DMS153 treated with DMSO at 0.1 percent for 48 hours (cell line): ENCODE results near the gene PGA5.

Experiments used
- DNase-seq: peaks from one replicate; lab custom pipeline; 2025; ENCODE audit not compliant: unreplicated experiment; lab: John Stamatoyannopoulos, UW

The PGA5 gene

GRCh38 chr11:61293867-61294716 lies 53.1 kb downstream of the PGA5 start:
- no peak for DNase-seq

GRCh38 chr11:61294717-61295595 lies 54.0 kb downstream of the PGA5 start, which contains the start of gene VWCE:
Gene VWCE (minus strand): TSS chr11:61295316. CDS start chr11:61295037, 279 bp downstream.
- DNase-seq = no peak

- DNase-seq = no peak
Observed at GRCh38 chr11:61295596-61295926, 54.6 kb downstream of the PGA5 start.

GRCh38 chr11:61297341-61297740 lies 56.4 kb downstream of the PGA5 start:
- DNase-seq = no peak

DNA sequence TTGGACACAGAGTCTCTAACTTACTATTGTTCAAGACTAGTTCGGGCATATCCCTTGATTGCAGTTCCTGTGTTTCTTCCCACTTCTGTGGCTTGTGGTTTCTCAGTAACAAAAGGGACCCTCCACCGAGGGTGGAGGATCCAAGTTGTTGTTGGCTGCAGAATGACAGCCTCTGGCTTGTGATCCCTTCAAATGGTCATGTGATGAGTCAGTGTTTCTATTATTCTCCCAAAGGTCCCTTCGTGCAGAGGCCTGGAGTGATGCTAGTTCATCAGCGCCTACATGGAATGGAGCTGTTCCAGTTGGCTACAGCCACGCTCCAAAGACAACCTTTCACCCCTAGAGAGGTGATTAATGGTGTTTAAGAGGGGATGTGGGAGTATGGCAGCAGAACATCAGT lies 56.8 kb downstream of the PGA5 start:
- DNase-seq = no peak

DNA sequence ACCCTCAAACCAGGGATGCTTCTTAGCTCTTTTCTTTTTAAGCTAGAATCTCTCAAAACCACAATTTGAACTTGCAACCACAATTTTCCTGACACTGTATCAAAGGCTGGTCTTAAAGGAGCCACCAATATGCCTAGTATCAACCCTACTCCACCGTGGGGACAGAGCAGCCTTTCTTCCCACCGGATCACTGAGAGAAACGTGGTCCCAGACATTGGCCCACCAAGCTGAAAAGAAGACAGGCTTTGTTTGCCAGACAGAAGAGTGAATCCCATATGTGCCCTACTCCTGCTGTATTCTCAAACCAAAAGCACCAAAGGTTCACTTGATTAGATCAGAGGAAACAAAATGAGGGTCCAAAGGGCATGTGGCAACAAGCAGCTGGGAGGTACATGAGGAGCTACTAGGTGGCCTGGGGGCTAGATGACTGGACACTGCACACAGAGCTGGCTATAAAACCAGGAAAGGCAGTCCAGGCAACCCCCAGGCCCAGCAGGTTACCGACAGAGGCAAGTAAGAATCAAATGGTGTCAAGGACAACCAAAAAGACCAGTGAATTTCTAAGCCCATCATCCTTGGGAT lies 57.8 kb downstream of the PGA5 start:
- DNase-seq = no peak
